Measurements from ENCODE around the gene PCDHB11.
"Not testable (repeated sequence)": the region's sequence is repeated elsewhere in the genome, so short reads cannot be mapped to it uniquely, and the experiment has no call there.

Gene PCDHB11

GRCh38 chr5:141210849-141211248, 11.4 kb downstream of the PCDHB11 start:
- not testable (repeated sequence) for H2BK120ac ChIP-seq (ENCODE audit: insufficient read depth, low read length, poor library complexity); H3K4me2 ChIP-seq (ENCODE audit: low read length); H2BK5ac ChIP-seq (ENCODE audit: low read depth, low read length, poor library complexity); H3K27me3 ChIP-seq (ENCODE audit: insufficient read depth, low read length); H2AFZ ChIP-seq (ENCODE audit: insufficient read depth, low read length, poor library complexity); H3K18ac ChIP-seq (ENCODE audit: low read length); H4K12ac ChIP-seq (ENCODE audit: low read depth, low read length); H3K4me1 ChIP-seq (ENCODE audit: control insufficient read depth in 1 of 2, insufficient read depth in 2 of 2, low read length in 2 of 2); DNase-seq; H4K8ac ChIP-seq (ENCODE audit: low read depth, low read length); H3K23ac ChIP-seq (ENCODE audit: low read length); H4K91ac ChIP-seq (ENCODE audit: low read depth, low read length); H3K9me3 ChIP-seq (ENCODE audit: insufficient read depth, low read depth, low read length); H2BK12ac ChIP-seq (ENCODE audit: low read length); H3K79me1 ChIP-seq (ENCODE audit: low read length); H3K27ac ChIP-seq (ENCODE audit: low read depth, low read length); H2AK5ac ChIP-seq (ENCODE audit: low read length); H3K4ac ChIP-seq (ENCODE audit: low read depth, low read length); H3K9ac ChIP-seq (ENCODE audit: low read length); H3K14ac ChIP-seq (ENCODE audit: low read length); H3K79me2 ChIP-seq (ENCODE audit: control insufficient read depth, insufficient read depth, low read length, poor library complexity); H3K4me3 ChIP-seq (ENCODE audit: low read depth, low read length); H3K36me3 ChIP-seq (ENCODE audit: control insufficient read depth in 1 of 2, insufficient read depth in 2 of 2, low read length in 2 of 2)
- no CpG with 5 or more reads among the region's 27 CpGs for WGBS (ENCODE audit: extremely low coverage, insufficient coverage, insufficient read length)

GRCh38 chr5:141213656-141214339, 14.4 kb downstream of the PCDHB11 start, which contains the start of gene PCDHB13:
Gene PCDHB13, plus strand, starts transcription at chr5:141213919. Its CDS starts 205 bp downstream, at chr5:141214124.
- not testable (repeated sequence) for H3K23ac ChIP-seq (ENCODE audit: low read length); H3K36me3 ChIP-seq (ENCODE audit: control insufficient read depth in 1 of 2, insufficient read depth in 2 of 2, low read length in 2 of 2); H3K79me2 ChIP-seq (ENCODE audit: control insufficient read depth, insufficient read depth, low read length, poor library complexity); H2BK5ac ChIP-seq (ENCODE audit: low read depth, low read length, poor library complexity); H3K9me3 ChIP-seq (ENCODE audit: insufficient read depth, low read depth, low read length); H3K4me1 ChIP-seq (ENCODE audit: control insufficient read depth in 1 of 2, insufficient read depth in 2 of 2, low read length in 2 of 2); H2BK12ac ChIP-seq (ENCODE audit: low read length); H2BK120ac ChIP-seq (ENCODE audit: insufficient read depth, low read length, poor library complexity); H3K4me2 ChIP-seq (ENCODE audit: low read length); H2AFZ ChIP-seq (ENCODE audit: insufficient read depth, low read length, poor library complexity); H4K8ac ChIP-seq (ENCODE audit: low read depth, low read length); H3K14ac ChIP-seq (ENCODE audit: low read length); DNase-seq; H3K27me3 ChIP-seq (ENCODE audit: insufficient read depth, low read length); H3K4me3 ChIP-seq (ENCODE audit: low read depth, low read length); H3K27ac ChIP-seq (ENCODE audit: low read depth, low read length); H3K18ac ChIP-seq (ENCODE audit: low read length); H2AK5ac ChIP-seq (ENCODE audit: low read length); H3K4ac ChIP-seq (ENCODE audit: low read depth, low read length); H3K79me1 ChIP-seq (ENCODE audit: low read length); H4K12ac ChIP-seq (ENCODE audit: low read depth, low read length); H3K9ac ChIP-seq (ENCODE audit: low read length); H4K91ac ChIP-seq (ENCODE audit: low read depth, low read length)
- no CpG with 5 or more reads among the region's 18 CpGs for WGBS (ENCODE audit: extremely low coverage, insufficient coverage, insufficient read length)

- not testable (repeated sequence) for H4K91ac ChIP-seq (ENCODE audit: low read depth, low read length); H3K23ac ChIP-seq (ENCODE audit: low read length); H3K79me1 ChIP-seq (ENCODE audit: low read length); H4K8ac ChIP-seq (ENCODE audit: low read depth, low read length); H3K27me3 ChIP-seq (ENCODE audit: insufficient read depth, low read length); H3K79me2 ChIP-seq (ENCODE audit: control insufficient read depth, insufficient read depth, low read length, poor library complexity); H2BK12ac ChIP-seq (ENCODE audit: low read length); H3K9ac ChIP-seq (ENCODE audit: low read length); H3K9me3 ChIP-seq (ENCODE audit: insufficient read depth, low read depth, low read length); H3K4ac ChIP-seq (ENCODE audit: low read depth, low read length); H3K14ac ChIP-seq (ENCODE audit: low read length); H2BK120ac ChIP-seq (ENCODE audit: insufficient read depth, low read length, poor library complexity); H3K4me3 ChIP-seq (ENCODE audit: low read depth, low read length); H3K36me3 ChIP-seq (ENCODE audit: control insufficient read depth in 1 of 2, insufficient read depth in 2 of 2, low read length in 2 of 2); H3K18ac ChIP-seq (ENCODE audit: low read length); H3K4me1 ChIP-seq (ENCODE audit: control insufficient read depth in 1 of 2, insufficient read depth in 2 of 2, low read length in 2 of 2); H2AK5ac ChIP-seq (ENCODE audit: low read length); H2AFZ ChIP-seq (ENCODE audit: insufficient read depth, low read length, poor library complexity); H3K27ac ChIP-seq (ENCODE audit: low read depth, low read length); H3K4me2 ChIP-seq (ENCODE audit: low read length); H4K12ac ChIP-seq (ENCODE audit: low read depth, low read length); DNase-seq; H2BK5ac ChIP-seq (ENCODE audit: low read depth, low read length, poor library complexity)
- no CpG with 5 or more reads among the region's 12 CpGs for WGBS (ENCODE audit: extremely low coverage, insufficient coverage, insufficient read length)
Observed at GRCh38 chr5:141214583-141214982, 15.2 kb downstream of the PCDHB11 start.

GRCh38 chr5:141215504-141215903, 16.1 kb downstream of the PCDHB11 start:
- H2BK5ac ChIP-seq (ENCODE audit: low read depth, low read length, poor library complexity); H3K4me1 ChIP-seq (ENCODE audit: control insufficient read depth in 1 of 2, insufficient read depth in 2 of 2, low read length in 2 of 2); H4K8ac ChIP-seq (ENCODE audit: low read depth, low read length); H3K14ac ChIP-seq (ENCODE audit: low read length); H3K9ac ChIP-seq (ENCODE audit: low read length); H2AK5ac ChIP-seq (ENCODE audit: low read length); H4K12ac ChIP-seq (ENCODE audit: low read depth, low read length); H3K23ac ChIP-seq (ENCODE audit: low read length); H3K4ac ChIP-seq (ENCODE audit: low read depth, low read length); H4K91ac ChIP-seq (ENCODE audit: low read depth, low read length); H2BK12ac ChIP-seq (ENCODE audit: low read length); H2AFZ ChIP-seq (ENCODE audit: insufficient read depth, low read length, poor library complexity); H3K27me3 ChIP-seq (ENCODE audit: insufficient read depth, low read length); H3K4me2 ChIP-seq (ENCODE audit: low read length); H3K36me3 ChIP-seq (ENCODE audit: control insufficient read depth in 1 of 2, insufficient read depth in 2 of 2, low read length in 2 of 2); H3K79me2 ChIP-seq (ENCODE audit: control insufficient read depth, insufficient read depth, low read length, poor library complexity); H3K18ac ChIP-seq (ENCODE audit: low read length); H3K9me3 ChIP-seq (ENCODE audit: insufficient read depth, low read depth, low read length); H3K79me1 ChIP-seq (ENCODE audit: low read length); H3K27ac ChIP-seq (ENCODE audit: low read depth, low read length); H3K4me3 ChIP-seq (ENCODE audit: low read depth, low read length); DNase-seq; H2BK120ac ChIP-seq (ENCODE audit: insufficient read depth, low read length, poor library complexity): not testable (repeated sequence)
- no CpG with 5 or more reads among the region's 40 CpGs for WGBS (ENCODE audit: extremely low coverage, insufficient coverage, insufficient read length)
